Fibroblast of villous mesenchyme (primary cell): ENCODE measurements around the gene SYT14. TPM values are rescaled to one million over a fixed set of nuclear protein-coding genes. Genes with fewer than 3 reads are reported as not detected.
"Not testable (repeated sequence)": the region's sequence is repeated elsewhere in the genome, so short reads cannot be mapped to it uniquely, and the experiment has no call there.

Source experiments
- DNase-seq: peaks from one replicate; pipeline ENCODE4 v3.0.0-alpha.2; 2010; ENCODE audit warnings: low read depth
- H3K4me3 ChIP-seq: 2 replicates; pipeline ENCODE4 v1.5.1; 2011; ENCODE audit warnings: low read depth, mild to moderate bottlenecking, low read length
- CTCF ChIP-seq: IDR thresholded peaks from 2 replicates; pipeline ENCODE4 v1.5.1; 2012; ENCODE audit warnings: low read depth, mild to moderate bottlenecking, low read length; ENCODE audit not compliant: insufficient read depth
- total RNA-seq: library from RNA; depleted of rRNA; stranded (reverse); fragments of >200 nt; gene quantifications from 2 replicates; pipeline ENCODE4 v1.2.3, GENCODE V29; 2012

The SYT14 gene
- total RNA-seq, 1 donor, result 3.9 TPM

- no peak overlapping the region for H3K4me3 ChIP-seq
- no peak for DNase-seq
- TF ChIP-seq CTCF, result no peak
Measured at GRCh38 chr1:209948155-209948554, 10.1 kb downstream of the SYT14 start.

GRCh38 chr1:209956116-209956515, 18.1 kb downstream of the SYT14 start:
- no peak for DNase-seq
- H3K4me3 ChIP-seq, result no peak overlapping the region
- TF ChIP-seq CTCF, result no peak

- H3K4me3 ChIP-seq, result no peak overlapping the region
- no peak for DNase-seq
- TF ChIP-seq CTCF, result no peak
Measured at GRCh38 chr1:209959623-209960022, 21.6 kb downstream of the SYT14 start.

GRCh38 chr1:209960926-209961325, 22.9 kb downstream of the SYT14 start:
- H3K4me3 ChIP-seq, result no peak overlapping the region
- TF ChIP-seq CTCF, result no peak
- DNase-seq, result no peak

- H3K4me3 ChIP-seq, result no peak overlapping the region
- no peak for TF ChIP-seq CTCF
- DNase-seq, result no peak
Measured at GRCh38 chr1:209962388-209962787, 24.4 kb downstream of the SYT14 start.

- DNase-seq, result no peak
- no peak for TF ChIP-seq CTCF
- no peak overlapping the region for H3K4me3 ChIP-seq
Measured at GRCh38 chr1:209962856-209963255, 24.8 kb downstream of the SYT14 start.

GRCh38 chr1:209965996-209966395, 28.0 kb downstream of the SYT14 start:
- no peak for DNase-seq
- no peak for TF ChIP-seq CTCF
- H3K4me3 ChIP-seq, result no peak overlapping the region

- DNase-seq, H3K4me3 ChIP-seq: not testable (repeated sequence)
Measured at GRCh38 chr1:209978721-209979120, 40.7 kb downstream of the SYT14 start.
